Medulla oblongata (tissue), 1 donor: ENCODE measurements around the gene BAG5.
A peak's percentile ranks its signal among the peaks of the same experiment; 100 is the strongest.
"Not testable (repeated sequence)": the region's sequence is repeated elsewhere in the genome, so short reads cannot be mapped to it uniquely, and the experiment has no call there.

Experiments
- DNase-seq: peaks from one replicate; pipeline ENCODE4 v3.0.0-alpha.2; 2015; ENCODE audit errors: extremely low spot score

Gene BAG5

DNA sequence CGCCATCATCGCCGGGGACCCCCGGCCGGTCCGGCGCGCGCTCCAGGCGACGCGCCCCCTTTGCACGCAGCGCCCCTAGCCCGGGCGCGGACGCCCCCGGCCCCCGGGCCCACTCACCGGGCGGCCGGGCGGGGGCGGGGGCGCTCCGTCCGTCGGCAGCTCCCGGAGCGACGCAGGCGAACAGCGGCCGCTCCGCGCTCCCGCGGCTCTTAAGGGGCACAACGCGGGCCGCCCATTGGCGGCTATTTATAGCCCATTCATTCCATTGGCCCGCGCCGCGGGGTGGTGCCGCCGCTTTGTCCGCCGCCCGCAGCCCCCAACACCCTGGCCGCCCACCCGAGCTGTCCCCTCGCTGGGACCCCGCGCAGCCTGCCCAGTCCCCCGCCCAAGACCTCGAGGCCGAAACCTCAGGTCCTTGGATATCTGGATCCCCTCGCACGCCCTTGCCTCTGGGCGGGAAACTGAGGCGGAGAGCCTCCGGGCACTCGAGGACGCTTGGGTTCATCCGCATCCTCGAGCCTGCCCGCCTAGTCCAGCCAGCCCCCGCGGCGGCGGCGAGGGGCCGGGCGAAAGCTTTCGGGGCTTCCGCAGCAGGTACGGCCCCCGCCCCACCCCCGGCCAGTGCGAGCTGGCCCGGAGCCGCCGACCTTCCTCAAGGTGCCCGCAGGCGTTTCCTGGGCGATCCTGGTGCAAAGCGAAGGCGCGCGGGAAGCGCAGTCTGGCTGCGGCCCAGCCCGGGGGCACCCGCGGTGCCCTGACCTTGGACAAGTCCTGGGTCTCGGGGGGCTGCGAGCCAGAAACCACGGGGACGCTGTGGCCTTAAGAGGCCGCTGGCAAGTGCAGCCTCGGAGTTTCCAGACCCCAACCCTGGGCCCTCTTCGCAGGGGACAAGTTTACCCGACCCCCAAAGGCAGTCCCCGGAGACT, 39.5 kb downstream of the BAG5 start, which contains the start of gene CKB:
CKB (minus strand) TSS at position 182 of the 926 bp plus-strand sequence. CDS start 337 bp downstream, outside the sequence.
- DNase-seq: peak; percentile 84

- no peak for DNase-seq
Measured at GRCh38 chr14:103521951-103522563, 40.4 kb downstream of the BAG5 start.

GRCh38 chr14:103521438-103521950, 41.0 kb downstream of the BAG5 start:
- peak; percentile 63 for DNase-seq

DNA sequence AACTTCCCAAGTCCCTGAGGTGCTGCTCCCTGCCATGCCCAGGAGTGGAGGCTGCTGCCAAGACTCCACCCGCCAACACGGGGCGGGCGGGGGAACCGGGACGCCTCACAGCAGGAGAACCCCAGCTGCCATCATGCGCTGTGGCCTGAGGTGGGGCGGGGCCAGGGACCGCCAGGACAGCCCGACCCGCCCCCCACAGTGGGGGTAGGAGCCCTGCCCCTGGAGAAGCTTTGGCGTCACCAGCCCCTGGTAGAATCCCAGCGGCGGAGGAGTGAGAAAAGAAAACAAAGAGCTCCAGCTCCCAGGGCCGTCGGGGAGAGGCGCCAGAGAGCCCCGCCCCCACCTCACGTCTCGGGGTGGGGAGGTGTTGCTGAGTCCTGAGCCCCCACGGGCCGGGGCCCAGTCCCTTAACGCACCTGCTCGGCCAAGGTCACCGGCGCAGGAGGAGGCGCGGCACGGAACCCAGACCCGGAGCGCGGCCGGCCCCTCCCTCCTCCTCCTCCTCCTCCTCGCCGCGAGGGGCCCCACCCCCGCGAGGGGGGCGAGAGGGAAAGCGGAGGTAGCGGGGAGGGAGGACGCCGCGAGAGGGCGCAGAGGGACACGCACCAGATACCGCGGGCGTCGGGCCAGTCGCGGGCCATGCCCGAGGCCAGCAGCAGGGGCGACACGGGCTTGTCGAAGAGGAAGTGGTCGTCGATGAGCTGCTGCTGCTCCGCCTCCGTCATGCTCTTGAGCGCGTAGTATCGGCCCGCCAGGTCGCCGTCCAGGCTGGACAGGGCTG, 41.6 kb downstream of the BAG5 start:
- DNase-seq: peak; percentile 83

DNA sequence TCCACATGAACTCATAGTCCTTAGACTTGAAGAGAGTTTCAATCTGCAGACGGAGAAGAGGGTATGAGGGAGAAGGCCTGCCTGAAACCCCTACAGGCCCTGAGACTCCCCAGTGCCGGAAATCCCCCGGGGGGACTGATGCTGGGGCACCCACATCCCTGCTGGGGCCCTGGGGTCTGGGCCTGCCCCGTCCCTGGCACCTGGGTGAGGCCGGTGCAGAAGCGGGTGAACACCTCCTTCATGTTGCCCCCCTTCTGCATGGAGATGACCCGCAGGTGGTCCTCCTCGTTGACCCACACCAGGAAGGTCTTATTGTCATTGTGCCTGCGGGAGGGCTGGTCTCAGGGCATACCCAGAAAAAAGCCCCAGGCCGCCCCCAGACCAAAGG, 42.2 kb downstream of the BAG5 start:
- DNase-seq: no peak

GRCh38 chr14:103519837-103520212, 42.6 kb downstream of the BAG5 start:
- no peak for DNase-seq

DNA sequence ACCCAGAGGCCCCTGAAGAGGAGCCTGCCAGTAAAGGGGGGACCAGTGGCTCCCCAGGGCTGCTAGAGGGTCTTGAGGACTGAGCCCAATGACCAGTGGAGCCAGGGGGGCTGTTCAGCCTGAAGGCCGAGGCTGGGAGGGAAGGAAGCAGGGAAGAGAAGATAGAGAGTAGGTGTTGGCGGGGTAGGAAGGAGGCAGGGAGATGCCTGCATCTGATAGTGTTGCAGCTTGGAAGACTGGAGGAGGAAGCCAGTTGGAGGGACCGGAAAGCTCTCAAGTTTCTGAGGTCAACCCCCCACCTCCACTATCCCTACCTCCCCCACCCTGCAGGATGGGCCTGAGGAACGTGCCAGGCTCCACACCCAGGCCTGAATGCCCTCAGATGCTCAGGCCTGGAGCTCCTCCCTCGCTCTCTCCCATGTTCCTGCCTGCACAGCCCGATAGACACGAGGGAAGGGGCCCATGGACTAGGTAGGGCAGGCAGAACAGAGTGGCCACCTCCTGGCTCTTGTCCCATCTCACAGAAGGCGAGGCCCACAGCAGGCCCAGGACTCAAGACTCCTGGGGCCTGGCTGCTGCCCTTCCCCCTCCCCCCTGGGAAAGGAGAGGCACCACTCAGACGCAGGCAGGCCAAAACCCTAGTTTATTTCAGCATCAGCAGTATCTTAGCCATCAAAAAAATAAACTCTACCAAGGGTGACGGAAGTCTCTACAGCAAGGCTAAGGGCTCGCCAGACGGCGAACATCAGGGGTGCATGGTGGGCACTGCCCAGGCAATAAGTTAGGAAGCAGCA, 43.2 kb downstream of the BAG5 start:
- no peak for DNase-seq

- peak; percentile 77 for DNase-seq
Measured at GRCh38 chr14:103518422-103519042, 43.9 kb downstream of the BAG5 start.

- DNase-seq: peak; percentile 46
Measured at GRCh38 chr14:103517721-103518421, 44.6 kb downstream of the BAG5 start.

- DNase-seq: no peak
Measured at GRCh38 chr14:103517174-103517566, 45.3 kb downstream of the BAG5 start.

DNA sequence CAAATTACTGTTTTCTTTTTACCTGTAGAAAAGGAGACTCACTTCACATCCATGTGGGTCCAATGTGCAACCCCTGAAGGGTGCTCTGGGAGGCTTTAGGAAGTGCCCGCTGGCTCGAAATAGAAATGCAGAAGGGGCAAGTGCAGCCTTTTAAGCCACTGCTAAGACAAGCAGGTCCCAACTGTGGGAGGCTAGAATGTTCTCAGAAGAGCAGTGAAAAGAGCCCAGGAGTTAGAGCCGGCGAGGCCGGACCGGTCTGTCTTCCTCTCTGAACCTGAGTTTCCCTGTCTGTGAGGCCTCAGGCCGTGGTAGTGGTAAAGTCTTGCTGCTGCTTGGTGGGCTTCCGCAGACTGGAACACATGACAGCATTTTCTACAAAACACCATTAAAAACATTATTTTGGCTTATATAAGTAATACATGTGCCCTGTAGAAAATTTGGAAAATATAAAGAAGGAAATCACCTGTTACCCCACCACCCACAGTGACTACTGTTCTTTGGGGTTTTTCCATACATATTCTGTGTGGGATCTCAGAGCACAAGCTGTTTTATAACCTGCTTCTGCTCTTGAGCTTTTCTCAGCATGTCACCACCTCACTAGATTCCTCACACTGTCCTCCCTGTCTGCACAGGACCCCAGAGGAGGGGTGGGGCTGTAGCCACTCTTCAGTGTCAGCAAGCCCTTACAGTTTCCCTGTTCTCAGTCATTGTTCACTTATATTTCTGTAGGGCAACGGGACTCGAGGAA, 45.9 kb downstream of the BAG5 start:
- peak; percentile 44 for DNase-seq

DNA sequence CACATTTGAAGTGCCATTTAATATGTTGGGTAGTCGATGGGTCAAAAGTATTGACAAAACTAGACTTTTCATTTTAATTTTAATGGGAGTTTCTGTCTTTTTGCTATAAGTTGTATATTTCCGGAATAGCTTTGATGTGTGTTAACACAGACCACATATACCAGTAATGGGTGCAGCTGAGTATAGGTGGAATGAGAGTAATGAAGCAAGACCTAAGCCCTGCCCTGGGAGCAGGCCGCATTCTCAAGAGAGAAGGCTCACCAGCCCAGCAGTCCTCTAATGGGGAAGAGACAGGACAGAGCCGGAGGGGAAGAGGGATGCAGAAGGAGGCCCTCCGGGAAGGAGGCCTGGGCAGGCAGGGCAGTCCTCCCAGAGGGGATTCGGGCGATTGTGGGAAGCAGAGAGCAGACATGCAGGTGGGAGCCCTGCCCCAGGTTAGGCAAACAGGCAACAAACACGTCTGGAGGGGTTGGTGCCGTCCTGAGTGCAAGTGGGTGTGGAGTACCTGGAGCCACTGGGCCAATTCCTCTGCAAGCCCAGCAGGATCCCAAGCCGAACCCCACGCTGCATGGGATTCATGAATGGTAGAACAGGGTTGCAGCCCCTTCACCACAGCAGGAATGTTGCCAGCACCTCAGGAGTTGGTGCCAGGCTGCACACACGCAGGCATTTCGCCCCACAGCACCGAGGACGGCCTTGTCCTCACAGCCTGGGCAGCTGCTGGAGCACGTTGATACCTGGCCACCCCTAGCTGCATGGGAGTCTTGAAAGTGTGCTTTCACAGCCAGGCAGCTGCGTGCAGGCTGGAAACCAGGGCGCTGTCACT, 47.6 kb downstream of the BAG5 start:
- no peak for DNase-seq

DNA sequence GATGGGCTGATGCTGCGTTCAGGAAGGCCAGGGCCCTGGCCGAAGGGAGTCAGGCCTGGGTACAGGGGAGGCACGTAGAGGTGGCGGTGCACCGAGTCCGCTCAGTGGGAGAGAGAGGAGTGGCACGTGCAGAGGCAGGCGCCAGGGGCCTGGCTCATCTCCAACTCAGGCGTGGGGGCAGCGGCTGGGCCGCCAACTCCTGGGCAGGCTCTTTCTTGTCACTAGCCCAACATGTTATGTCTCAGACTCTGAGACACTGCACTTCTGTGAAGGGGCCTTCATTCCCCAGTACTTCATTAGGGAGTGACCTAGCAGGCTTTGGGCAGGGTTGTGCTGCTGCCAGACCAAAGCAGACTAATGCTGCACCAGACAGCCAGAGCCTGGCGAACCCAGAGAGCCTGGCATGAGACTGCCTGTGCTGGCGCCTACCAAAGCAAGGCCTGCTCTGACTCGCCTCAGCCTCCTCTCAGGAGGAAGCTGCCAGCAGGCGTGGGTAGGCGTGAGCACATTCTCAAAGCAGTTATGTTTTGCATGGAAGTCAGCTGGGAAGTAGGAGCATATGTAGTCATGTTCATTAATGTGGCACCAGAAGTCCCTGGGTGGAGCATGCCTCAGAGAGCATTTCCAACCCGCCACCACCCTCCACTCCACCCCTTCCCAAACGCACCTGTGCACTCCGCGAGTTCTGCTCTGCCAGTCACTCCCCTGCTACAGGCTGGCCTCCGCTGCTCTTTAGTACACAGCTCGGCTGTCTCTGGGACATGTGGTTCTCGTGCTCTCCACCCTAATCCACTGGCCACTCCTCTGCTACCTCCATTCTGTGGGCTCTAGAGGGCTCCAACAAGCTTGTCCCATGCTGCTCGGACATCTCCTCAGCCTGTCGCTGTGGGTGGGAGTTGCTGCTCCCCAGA, 49.5 kb downstream of the BAG5 start:
- DNase-seq: peak; percentile 49

- not testable (repeated sequence) for DNase-seq
Measured at GRCh38 chr14:103512180-103512579, 50.3 kb downstream of the BAG5 start.

- DNase-seq: no peak
Measured at GRCh38 chr14:103510724-103511693, 51.4 kb downstream of the BAG5 start.
